GM19467 (cell line): ENCODE data around the gene PNPLA5.

Experiments
- ATAC-seq: cut with Tn5 transposase; IDR thresholded peaks from one replicate; pipeline ENCODE4 v1.9.1; 2021; ENCODE audit warnings: mild to moderate bottlenecking, moderate library complexity; ENCODE audit not compliant: unreplicated experiment

PNPLA5 gene

GRCh38 chr22:43841742-43842141 lies 50.1 kb downstream of the PNPLA5 start:
- no peak for ATAC-seq

- ATAC-seq: no peak
Observed at GRCh38 chr22:43840851-43841250, 51.0 kb downstream of the PNPLA5 start.

- ATAC-seq: no peak
Observed at GRCh38 chr22:43840431-43840830, 51.4 kb downstream of the PNPLA5 start.

- ATAC-seq: no peak
Observed at GRCh38 chr22:43839781-43840180, 52.0 kb downstream of the PNPLA5 start.

GRCh38 chr22:43838571-43839307 lies 53.1 kb downstream of the PNPLA5 start:
- no peak for ATAC-seq

GRCh38 chr22:43838161-43838560 lies 53.7 kb downstream of the PNPLA5 start:
- no peak for ATAC-seq

- ATAC-seq: no peak
Observed at GRCh38 chr22:43837666-43838065, 54.1 kb downstream of the PNPLA5 start.

GRCh38 chr22:43835736-43836135 lies 56.1 kb downstream of the PNPLA5 start:
- no peak for ATAC-seq

GRCh38 chr22:43835166-43835565 lies 56.6 kb downstream of the PNPLA5 start:
- no peak for ATAC-seq

GRCh38 chr22:43833286-43834240 lies 58.2 kb downstream of the PNPLA5 start:
- ATAC-seq: no peak

GRCh38 chr22:43832393-43833265 lies 59.2 kb downstream of the PNPLA5 start:
- no peak for ATAC-seq

GRCh38 chr22:43831561-43832392 lies 60.0 kb downstream of the PNPLA5 start:
- no peak for ATAC-seq

GRCh38 chr22:43830931-43831560 lies 60.8 kb downstream of the PNPLA5 start:
- ATAC-seq: no peak

- no peak for ATAC-seq
Observed at GRCh38 chr22:43829904-43830851, 61.6 kb downstream of the PNPLA5 start.
